ENCODE data around the gene NRAP. TPM values are rescaled to one million over a fixed set of nuclear protein-coding genes. Genes with fewer than 3 reads are reported as not detected.

Gene NRAP
- total and polyA plus RNA-seq, 10 of the 15 experiments (the other 5 are each of a cell fraction or from before 2014, with no cell fraction given), result not detected

- TF ChIP-seq PML (IDR thresholded peaks at IDR 0.05; ENCODE audit: low read length), result no peak
- no peak for TF ChIP-seq HCFC1 (IDR thresholded peaks at IDR 0.05; ENCODE audit: low read length)
- no peak for TF ChIP-seq EED (IDR thresholded peaks at IDR 0.05; ENCODE audit: low read depth)
Observed at GRCh38 chr10:113600569-113600968, 63.3 kb downstream of the NRAP start (continued).

- no peak for TF ChIP-seq MAX (IDR thresholded peaks at IDR 0.05; ENCODE audit: low read depth, low read length)
- TF ChIP-seq ZZZ3 (IDR thresholded peaks at IDR 0.05; ENCODE audit: control insufficient read depth, insufficient read length, low read depth), result no peak
- no peak for TF ChIP-seq ESRRA (IDR thresholded peaks at IDR 0.05; ENCODE audit: low read length)
- TF ChIP-seq IRF3 (IDR thresholded peaks at IDR 0.05), result no peak
- no peak for TF ChIP-seq HDGF (IDR thresholded peaks at IDR 0.05)
- intact Hi-C loops (cut with micrococcal nuclease; ENCODE audit: unreplicated experiment) (no loop called here), in situ Hi-C loops (cut with MboI) (no loop called here)
- no peaks in the 10 kb centered on the region for H4K20me1 ChIP-seq (ENCODE audit: control insufficient read depth, insufficient read depth)
- H3K4me1 ChIP-seq (ENCODE audit: control insufficient read depth, insufficient read depth, low read length), result no peaks in the 10 kb centered on the region
- ChIA-PET RAD21 (ENCODE audit: unreplicated experiment) (no interaction called here), SMC1A (ENCODE audit: uncharacterized antibody, unreplicated experiment) (no interaction called here), CTCF (no interaction called here), POLR2A (no interaction called here)
- ATAC-seq (no peak), DNase-seq (ENCODE audit: low read depth, low spot score) (no peak), FAIRE-seq (no peak)
- H3K4me2 ChIP-seq (ENCODE audit: control insufficient read depth, insufficient read depth), result no peak overlapping the region
- no peak overlapping the region for H2AFZ ChIP-seq (ENCODE audit: control insufficient read depth, low read depth, low read length)
- no peaks in the 10 kb centered on the region for H3K79me2 ChIP-seq (ENCODE audit: control insufficient read depth, insufficient read depth, low read length)
- H3K27me3 ChIP-seq (replicated peaks in 1 of 2; ENCODE audit: control insufficient read depth in 2 of 2, insufficient read depth in 2 of 2, low read length in 1 of 2), result peaks cover 0 to 3% of the 10 kb centered on the region in 2 experiments; a peak in 2 of 4 replicates
- H3K27ac ChIP-seq (ENCODE audit: control insufficient read depth, insufficient read depth), result no peak overlapping the region
- H3K36me3 ChIP-seq (ENCODE audit: control insufficient read depth in 2 of 2, insufficient read depth in 2 of 2, low read length in 1 of 2), result no peaks in the 10 kb centered on the region
- no peaks in the 10 kb centered on the region for H3K9me3 ChIP-seq (replicated peaks; ENCODE audit: control insufficient read depth, insufficient read depth, low read length)
- H3K4me3 ChIP-seq, result no peak overlapping the region
- H3K9ac ChIP-seq (ENCODE audit: control insufficient read depth, insufficient read depth, low read length), result no peak overlapping the region
- no TSS peak for BruUV-seq (replicated peaks)
- 24% methylated on average over 13 of the region's 13 CpGs for WGBS (ENCODE audit: insufficient coverage, insufficient replicate concordance, low lambda C conversion rate, missing lambda C conversion rate)
Observed at GRCh38 chr10:113594652-113595051, 69.2 kb downstream of the NRAP start.

Data from GM12878 (cell line).